Endodermal cell (in vitro differentiated cells): ENCODE data around the gene TCFL5. TPM values are rescaled to one million over a fixed set of nuclear protein-coding genes. Genes with fewer than 3 reads are reported as not detected.

Source experiments
- DNase-seq: peaks from one replicate; pipeline ENCODE4 v3.0.0-alpha.2; 2017
- H3K27ac ChIP-seq: 2 replicates; pipeline ENCODE4 v1.5.1; 2013; ENCODE audit warnings: mild to moderate bottlenecking, low read depth, low read length, moderate library complexity
- H3K27me3 ChIP-seq: 2 replicates; pipeline ENCODE4 v1.6.1; 2013; ENCODE audit warnings: mild to moderate bottlenecking, low read length, moderate library complexity; ENCODE audit not compliant: insufficient read depth, control insufficient read depth, poor library complexity, severe bottlenecking
- H3K36me3 ChIP-seq: 2 replicates; pipeline ENCODE4 v1.7.0; 2013; ENCODE audit warnings: mild to moderate bottlenecking, low read length, moderate library complexity; ENCODE audit not compliant: control insufficient read depth, insufficient read depth
- H3K4me1 ChIP-seq: one replicate; pipeline ENCODE4 v1.7.0; 2013; ENCODE audit warnings: low read length; ENCODE audit not compliant: control insufficient read depth, insufficient read depth
- H3K4me3 ChIP-seq: 2 replicates; pipeline ENCODE4 v1.5.1; 2013; ENCODE audit warnings: mild to moderate bottlenecking, low read length, moderate library complexity
- H3K9ac ChIP-seq: 2 replicates; pipeline ENCODE4 v1.6.1; 2013; ENCODE audit warnings: mild to moderate bottlenecking, low read length, moderate library complexity; ENCODE audit not compliant: poor library complexity, severe bottlenecking; ENCODE audit errors: extremely low read depth
- H3K9me3 ChIP-seq: 2 replicates; pipeline ENCODE4 v1.6.1; 2013; ENCODE audit warnings: mild to moderate bottlenecking, low read length, moderate library complexity; ENCODE audit not compliant: control insufficient read depth
- H3K27ac Mint-ChIP-seq: 2 replicates; pipeline ENCODE4 v1.8.0; 2020; ENCODE audit warnings: mixed read lengths
- H3K27me3 Mint-ChIP-seq: 2 replicates; pipeline ENCODE4 v1.8.0; 2021; ENCODE audit warnings: mild to moderate bottlenecking, mixed read lengths; ENCODE audit not compliant: insufficient read depth
- H3K36me3 Mint-ChIP-seq: 2 replicates; pipeline ENCODE4 v1.8.0; 2020; ENCODE audit warnings: low read depth, mixed read lengths
- H3K4me1 Mint-ChIP-seq: 2 replicates; pipeline ENCODE4 v1.8.0; 2020; ENCODE audit warnings: mixed read lengths
- H3K4me3 Mint-ChIP-seq: 2 replicates; pipeline ENCODE4 v1.8.0; 2020; ENCODE audit warnings: mild to moderate bottlenecking, moderate library complexity, mixed read lengths
- H3K9me3 Mint-ChIP-seq: 2 replicates; pipeline ENCODE4 v1.8.0; 2020; ENCODE audit warnings: mild to moderate bottlenecking, mixed read lengths
- WGBS, 2 experiments: methylation state at CpG; one replicate each; pipeline versions ENCODE4 v1.1.5 to v1.1.7; 2013; ENCODE audit warnings: missing lambda C conversion rate in 2 of 2, mixed read lengths in 1 of 2; ENCODE audit not compliant: insufficient coverage in 1 of 2, insufficient read length in 1 of 2; 5-methylcytosine and 5-hydroxymethylcytosine counted together
- total RNA-seq, 2 donors: library from RNA; stranded (reverse); fragmentation: NEBNext Ultra II Directional in 1 of 2; extraction: Animal tissue kit (Norgen Biotek cat#: 25700) in 1 of 2; gene quantifications; 2 replicates in 1 of 2; 3 replicates in 1 of 2; pipeline ENCODE4 v1.2.1, GENCODE V29; 2021
- TF ChIP-seq, protein P1 (sequence below): fragments of 200-600 bp; sonication (generic); conservative IDR thresholded peaks from 2 replicates; pipeline ENCODE4 v1.5.0; 2021; ENCODE audit warnings: antibody characterized with exemption, mild to moderate bottlenecking

TCFL5 gene
- total RNA-seq, 2 donors from 2014 or later = 15.8 to 17.4 TPM

DNA sequence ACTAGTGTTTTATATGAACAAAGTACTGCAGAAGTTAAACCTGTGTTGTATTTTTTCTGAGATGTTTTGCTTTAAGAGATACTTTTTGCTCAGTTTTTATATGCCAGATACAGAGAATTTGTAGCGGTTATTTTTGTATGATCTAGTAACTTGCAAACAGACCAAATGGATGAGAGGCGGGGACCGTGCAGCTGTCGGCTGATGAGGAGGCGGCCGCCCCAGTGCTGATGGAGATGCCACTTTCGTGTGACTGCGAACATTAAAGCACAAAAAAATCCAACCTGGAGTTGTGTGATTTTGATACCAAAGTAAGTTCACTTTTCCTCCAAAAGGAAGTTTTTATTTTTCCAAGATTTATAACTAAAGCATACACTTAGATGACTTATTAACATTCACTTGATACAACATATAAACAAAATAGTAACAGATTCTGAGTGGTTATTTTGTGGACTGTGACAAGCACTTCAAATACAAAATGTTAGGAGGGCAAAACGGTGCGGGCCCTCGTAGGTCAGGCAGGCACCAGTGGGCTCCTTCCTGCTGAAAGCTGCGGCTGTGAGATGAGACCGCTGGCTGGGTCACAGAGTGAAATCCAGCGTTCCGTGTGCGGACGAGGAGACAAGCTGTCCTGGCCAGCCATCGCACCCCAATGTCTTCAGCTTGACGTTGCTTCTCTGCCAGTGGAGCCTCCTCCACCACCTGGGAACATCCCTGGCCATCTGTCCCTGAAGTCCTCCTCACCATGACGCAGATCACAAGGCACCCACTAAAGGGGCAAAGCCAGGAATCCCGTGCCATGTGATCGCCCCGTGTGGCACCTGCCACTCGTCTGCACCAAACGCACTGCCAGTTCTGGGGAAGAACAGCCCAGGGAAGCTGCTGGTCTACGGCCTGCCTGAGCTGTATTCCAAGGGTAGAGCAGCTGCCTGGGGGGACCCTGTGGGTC lies 61.0 kb downstream of the TCFL5 start:
- WGBS, 2 experiments = 91 to 92% methylated on average over 24 to 26 of the region's 26 CpGs
- no peak overlapping the region for H3K9ac ChIP-seq
- peaks cover 26% of the 10 kb centered on the region for H3K36me3 Mint-ChIP-seq

DNA sequence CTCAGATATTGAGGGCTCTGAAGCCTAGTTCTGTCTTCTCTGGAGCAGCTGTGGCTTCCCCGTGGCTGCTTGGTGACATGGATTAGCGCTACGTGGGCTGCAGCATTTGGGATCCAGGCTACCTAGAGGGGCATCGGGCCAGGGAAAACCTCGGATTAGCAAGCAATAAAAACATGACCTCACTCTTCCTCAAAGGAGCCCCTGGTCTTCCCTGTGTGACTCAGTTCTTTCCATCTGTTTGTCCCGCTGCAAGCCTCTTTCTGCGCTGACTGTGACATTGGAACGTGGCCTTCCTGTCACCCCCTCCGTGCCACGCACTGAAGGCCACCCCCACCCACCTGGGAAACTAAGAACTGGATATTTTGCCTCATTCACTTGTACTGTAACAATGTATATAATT lies 61.7 kb downstream of the TCFL5 start:
- no peak overlapping the region for H3K27ac ChIP-seq
- no peaks in the 10 kb centered on the region for H3K9me3 ChIP-seq
- peaks cover 12% of the 10 kb centered on the region for H3K27me3 ChIP-seq
- DNase-seq = no peak
- TF ChIP-seq, protein P1, sequence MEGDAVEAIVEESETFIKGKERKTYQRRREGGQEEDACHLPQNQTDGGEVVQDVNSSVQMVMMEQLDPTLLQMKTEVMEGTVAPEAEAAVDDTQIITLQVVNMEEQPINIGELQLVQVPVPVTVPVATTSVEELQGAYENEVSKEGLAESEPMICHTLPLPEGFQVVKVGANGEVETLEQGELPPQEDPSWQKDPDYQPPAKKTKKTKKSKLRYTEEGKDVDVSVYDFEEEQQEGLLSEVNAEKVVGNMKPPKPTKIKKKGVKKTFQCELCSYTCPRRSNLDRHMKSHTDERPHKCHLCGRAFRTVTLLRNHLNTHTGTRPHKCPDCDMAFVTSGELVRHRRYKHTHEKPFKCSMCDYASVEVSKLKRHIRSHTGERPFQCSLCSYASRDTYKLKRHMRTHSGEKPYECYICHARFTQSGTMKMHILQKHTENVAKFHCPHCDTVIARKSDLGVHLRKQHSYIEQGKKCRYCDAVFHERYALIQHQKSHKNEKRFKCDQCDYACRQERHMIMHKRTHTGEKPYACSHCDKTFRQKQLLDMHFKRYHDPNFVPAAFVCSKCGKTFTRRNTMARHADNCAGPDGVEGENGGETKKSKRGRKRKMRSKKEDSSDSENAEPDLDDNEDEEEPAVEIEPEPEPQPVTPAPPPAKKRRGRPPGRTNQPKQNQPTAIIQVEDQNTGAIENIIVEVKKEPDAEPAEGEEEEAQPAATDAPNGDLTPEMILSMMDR = no peak
- H3K4me3 ChIP-seq = no peak overlapping the region
- no peak overlapping the region for H3K27ac Mint-ChIP-seq
- H3K4me1 ChIP-seq = peaks cover 4% of the 10 kb centered on the region
- peaks cover 27% of the 10 kb centered on the region for H3K36me3 ChIP-seq
- H3K9me3 Mint-ChIP-seq = no peaks in the 10 kb centered on the region
- peaks cover 16% of the 10 kb centered on the region for H3K27me3 Mint-ChIP-seq
- H3K4me3 Mint-ChIP-seq = no peak overlapping the region
- no peak overlapping the region for H3K9ac ChIP-seq
- H3K36me3 Mint-ChIP-seq = peaks cover 26% of the 10 kb centered on the region
- H3K4me1 Mint-ChIP-seq = no peaks in the 10 kb centered on the region
- 90 to 95% methylated on average over 3 to 9 of the region's 10 CpGs for WGBS, 2 experiments

More for the DNA sequence above, 61.0 kb downstream of the TCFL5 start:
- Histone ChIP-seq H3K27ac (no peak overlapping the region), H3K4me3 (no peak overlapping the region), H3K36me3 (peaks cover 27% of the 10 kb centered on the region), H3K9me3 (no peaks in the 10 kb centered on the region), H3K4me1 (peaks cover 4% of the 10 kb centered on the region), H3K27me3 (peaks cover 5% of the 10 kb centered on the region)
- H3K4me1 Mint-ChIP-seq = no peaks in the 10 kb centered on the region
- no peak for DNase-seq
- H3K9me3 Mint-ChIP-seq = no peaks in the 10 kb centered on the region
- no peak overlapping the region for H3K27ac Mint-ChIP-seq
- peaks cover 9% of the 10 kb centered on the region for H3K27me3 Mint-ChIP-seq
- TF ChIP-seq, protein P1 = no peak
- no peak overlapping the region for H3K4me3 Mint-ChIP-seq

DNA sequence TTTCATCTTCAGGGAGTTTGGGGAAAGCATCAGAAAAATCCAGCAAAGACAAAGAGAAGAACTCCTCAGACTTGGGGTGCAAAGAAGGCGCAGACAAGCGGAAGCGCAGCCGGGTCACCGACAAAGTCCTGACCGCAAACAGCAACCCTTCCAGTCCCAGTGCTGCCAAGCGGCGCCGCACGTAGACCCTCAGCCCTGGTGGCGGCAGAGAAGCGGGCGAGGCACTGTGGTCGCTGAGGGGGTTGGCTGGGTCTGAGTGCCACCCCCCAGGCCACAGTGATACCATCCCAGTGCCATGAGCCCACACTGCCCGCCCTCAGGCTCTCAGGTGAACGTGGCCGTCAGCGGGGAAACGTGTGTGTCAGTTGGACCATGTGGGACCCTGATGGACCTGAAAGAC lies 62.2 kb downstream of the TCFL5 start:
- no peak overlapping the region for H3K27ac Mint-ChIP-seq
- TF ChIP-seq, protein P1 = no peak

More for the DNA sequence above, 62.2 kb downstream of the TCFL5 start:
- Histone ChIP-seq H3K36me3 (peaks cover 27% of the 10 kb centered on the region), H3K4me3 (no peak overlapping the region), H3K27ac (no peak overlapping the region), H3K27me3 (peaks cover 16% of the 10 kb centered on the region), H3K4me1 (peaks cover 4% of the 10 kb centered on the region), H3K9me3 (no peaks in the 10 kb centered on the region), H3K9ac (no peak overlapping the region)
- H3K4me3 Mint-ChIP-seq = no peak overlapping the region
- no peaks in the 10 kb centered on the region for H3K9me3 Mint-ChIP-seq
- peaks cover 26% of the 10 kb centered on the region for H3K36me3 Mint-ChIP-seq
- H3K4me1 Mint-ChIP-seq = no peaks in the 10 kb centered on the region
- DNase-seq = no peak
- H3K27me3 Mint-ChIP-seq = peaks cover 19% of the 10 kb centered on the region
- WGBS, 2 experiments = 96 to 100% methylated on average over 11 to 19 of the region's 19 CpGs
